ENCODE data around the gene EFHD2. TPM values are rescaled to one million over a fixed set of nuclear protein-coding genes. Genes with fewer than 3 reads are reported as not detected.
"Not testable (repeated sequence)": the region's sequence is repeated elsewhere in the genome, so short reads cannot be mapped to it uniquely, and the experiment has no call there.

EFHD2 gene
- total RNA-seq, 1 experiment from 2014 or later: 48.3 TPM

DNA sequence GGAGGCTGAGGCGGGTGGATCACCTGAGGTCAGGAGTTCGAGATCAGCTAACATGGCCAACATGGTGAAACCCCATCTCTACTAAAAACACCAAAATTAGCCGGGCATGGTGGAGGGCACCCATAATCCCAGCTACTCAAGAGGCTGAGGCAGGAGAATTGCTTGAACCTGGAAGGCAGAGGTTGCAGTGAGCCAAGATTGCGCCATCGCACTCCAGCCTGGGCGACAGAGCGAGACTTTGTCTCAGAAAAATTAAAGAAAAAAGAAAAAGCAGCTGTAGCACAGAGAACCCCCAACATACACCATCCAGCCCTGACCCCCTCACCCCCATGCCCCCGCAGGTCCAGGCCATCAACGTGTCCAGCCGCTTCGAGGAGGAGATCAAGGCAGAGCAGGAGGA lies 18.6 kb downstream of the EFHD2 start:
- not testable (repeated sequence) for H3K4me3 ChIP-seq (ENCODE audit: insufficient read depth, low read depth, low read length); H3K36me3 ChIP-seq (replicated peaks; ENCODE audit: control insufficient read depth, insufficient read depth, low read length); H3K27me3 ChIP-seq (ENCODE audit: control insufficient read depth, insufficient read depth, low read length); DNase-seq

DNA sequence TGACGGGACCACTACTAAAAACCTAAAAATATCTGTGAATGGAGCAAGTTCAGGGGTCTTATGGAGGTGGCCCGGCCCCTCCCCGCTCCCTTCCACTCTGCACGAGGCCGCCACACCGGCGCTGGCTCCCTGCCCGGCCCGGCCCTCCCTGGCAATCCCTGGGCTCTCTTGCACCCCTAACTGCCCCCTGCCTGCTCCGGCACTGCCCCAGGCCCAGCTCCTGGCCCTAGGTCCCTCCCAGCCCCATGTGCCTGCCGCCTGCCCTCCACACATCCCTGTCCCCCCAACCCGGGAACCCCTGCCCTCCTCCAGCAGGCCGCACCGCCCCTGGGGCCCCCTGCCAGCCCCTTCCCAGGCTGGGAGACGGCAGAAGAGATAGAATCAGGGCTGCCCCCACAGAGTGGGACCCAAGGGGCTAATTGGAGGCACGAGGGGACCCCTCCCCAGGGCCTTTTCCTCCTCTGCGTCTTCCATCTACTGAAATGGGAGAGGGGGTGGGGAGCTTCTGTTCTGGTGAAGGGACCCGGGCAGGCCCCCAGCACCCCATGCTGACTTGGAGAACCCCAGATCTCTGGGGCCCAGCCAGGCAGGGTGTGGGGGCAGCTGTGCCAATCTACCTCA lies 19.2 kb downstream of the EFHD2 start:
- Histone ChIP-seq H3K36me3 (replicated peaks; ENCODE audit: control insufficient read depth, insufficient read depth, low read length) (peaks cover 2% of the 10 kb centered on the region), H3K4me3 (ENCODE audit: insufficient read depth, low read depth, low read length) (no peak overlapping the region), H3K27me3 (ENCODE audit: control insufficient read depth, insufficient read depth, low read length) (no peaks in the 10 kb centered on the region)
- DNase-seq: peak; percentile 55

DNA sequence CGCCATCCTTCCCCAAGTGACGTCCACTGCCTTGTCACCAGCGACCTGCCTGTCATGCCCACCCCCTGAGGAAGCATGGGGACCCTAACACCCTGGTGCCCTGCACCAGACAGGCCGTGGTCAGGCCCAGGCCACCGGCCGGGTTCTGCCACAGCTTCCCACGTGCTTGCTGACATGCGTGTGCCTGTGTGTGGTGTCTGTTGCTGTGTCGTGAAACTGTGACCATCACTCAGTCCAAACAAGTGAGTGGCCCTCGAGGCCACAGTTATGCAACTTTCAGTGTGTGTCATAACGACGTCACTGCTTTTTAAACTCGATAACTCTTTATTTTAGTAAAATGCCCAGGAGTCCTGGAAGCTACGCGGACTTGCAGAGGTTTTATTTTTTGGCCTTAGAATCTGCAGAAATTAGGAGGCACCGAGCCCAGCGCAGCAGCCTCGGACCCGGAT lies 20.0 kb downstream of the EFHD2 start:
- DNase-seq: no peak
- H3K27me3 ChIP-seq (ENCODE audit: control insufficient read depth, insufficient read depth, low read length): no peaks in the 10 kb centered on the region
- H3K36me3 ChIP-seq (replicated peaks; ENCODE audit: control insufficient read depth, insufficient read depth, low read length): peaks cover 2% of the 10 kb centered on the region
- H3K4me3 ChIP-seq (ENCODE audit: insufficient read depth, low read depth, low read length): no peak overlapping the region

DNA sequence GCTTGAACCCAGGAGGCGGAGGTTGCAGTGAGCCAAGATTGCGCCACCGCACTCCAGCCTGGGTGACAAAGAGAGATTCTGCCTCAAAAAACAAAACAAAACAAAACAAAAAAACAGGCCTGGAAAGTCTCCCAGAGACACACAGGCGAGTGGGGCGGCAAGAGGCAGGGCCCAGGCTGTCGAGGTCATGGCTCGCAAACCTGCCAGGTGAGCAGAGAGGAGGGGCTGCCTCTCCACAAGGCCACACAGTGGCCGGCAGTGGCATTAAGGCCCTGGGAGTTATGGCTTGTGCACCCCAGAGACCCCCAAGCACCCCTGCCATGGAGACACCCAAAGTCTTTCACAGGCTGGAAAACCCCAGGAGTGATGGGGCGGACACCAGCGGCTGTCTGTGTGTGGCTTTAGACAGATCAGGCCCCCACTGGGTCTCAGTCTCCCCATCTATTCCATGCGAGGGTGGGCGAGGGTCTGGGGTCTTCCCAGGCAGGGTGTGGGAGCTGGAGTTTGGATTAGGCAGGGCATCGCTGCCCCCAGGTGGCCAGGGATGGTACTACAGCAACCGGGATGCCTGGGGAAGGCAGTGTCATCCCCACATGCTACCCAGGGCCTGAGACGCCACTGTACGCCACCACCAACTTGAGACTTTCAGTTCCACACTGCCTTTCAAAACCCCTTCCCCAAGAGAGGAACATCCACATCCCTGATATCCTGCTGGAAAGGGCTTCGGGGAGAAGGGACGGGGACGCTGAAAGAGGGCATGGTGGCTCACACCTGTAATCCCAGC lies 21.3 kb downstream of the EFHD2 start:
- Histone ChIP-seq H3K4me3 (ENCODE audit: insufficient read depth, low read depth, low read length) (no peak overlapping the region), H3K36me3 (replicated peaks; ENCODE audit: control insufficient read depth, insufficient read depth, low read length) (peaks cover 2% of the 10 kb centered on the region)
- peak; percentile 97 for DNase-seq

DNA sequence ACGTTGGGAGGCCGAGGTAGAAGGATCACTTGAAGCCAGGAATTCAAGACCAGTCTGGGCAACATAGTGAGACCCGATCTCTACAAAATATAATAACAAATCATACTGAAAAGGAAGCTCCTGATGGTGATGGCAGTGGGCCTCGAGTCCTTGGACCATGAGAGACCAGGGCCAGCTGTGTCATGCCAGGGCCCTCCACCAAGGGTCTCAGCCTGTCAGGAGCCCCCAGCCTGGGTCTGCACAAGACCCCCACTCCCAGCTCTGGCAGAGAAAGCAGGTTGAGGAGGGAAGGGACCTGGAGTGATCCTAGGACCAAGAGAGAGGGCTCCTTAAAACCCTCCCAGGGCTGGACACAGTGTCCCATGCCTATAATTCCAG lies 21.9 kb downstream of the EFHD2 start:
- H3K27me3 ChIP-seq (ENCODE audit: control insufficient read depth, insufficient read depth, low read length): no peaks in the 10 kb centered on the region
- peaks cover 2% of the 10 kb centered on the region; the same call in 1 of the 2 replicates for H3K36me3 ChIP-seq (replicated peaks; ENCODE audit: control insufficient read depth, insufficient read depth, low read length)
- no peak overlapping the region for H3K4me3 ChIP-seq (ENCODE audit: insufficient read depth, low read depth, low read length)
- DNase-seq: no peak

More for the DNA sequence above, 21.3 kb downstream of the EFHD2 start:
- H3K27me3 ChIP-seq (ENCODE audit: control insufficient read depth, insufficient read depth, low read length): no peaks in the 10 kb centered on the region

DNA sequence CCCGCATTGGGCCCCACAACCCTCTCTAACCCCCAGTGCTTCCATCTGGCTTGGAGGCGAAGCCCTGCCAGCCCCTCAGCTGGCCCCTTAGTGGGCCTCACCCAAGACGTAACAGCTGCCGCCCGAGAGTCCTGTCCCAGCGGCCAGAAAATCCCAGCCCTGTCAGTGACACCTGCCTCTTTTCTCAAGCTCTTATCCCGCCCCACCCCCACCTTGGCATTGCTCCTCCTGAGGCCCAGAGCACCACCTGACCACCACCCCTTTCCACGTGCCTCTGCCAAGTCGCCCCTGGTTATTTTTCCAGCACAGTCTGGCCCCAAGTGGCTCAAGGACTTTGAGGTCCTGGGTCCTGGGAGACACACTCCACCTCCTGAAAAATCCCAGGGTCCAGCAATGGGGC lies 22.6 kb downstream of the EFHD2 start:
- Histone ChIP-seq H3K36me3 (replicated peaks; ENCODE audit: control insufficient read depth, insufficient read depth, low read length) (no peaks in the 10 kb centered on the region), H3K4me3 (ENCODE audit: insufficient read depth, low read depth, low read length) (no peak overlapping the region), H3K27me3 (ENCODE audit: control insufficient read depth, insufficient read depth, low read length) (no peaks in the 10 kb centered on the region)
- peak; percentile 64 for DNase-seq

DNA sequence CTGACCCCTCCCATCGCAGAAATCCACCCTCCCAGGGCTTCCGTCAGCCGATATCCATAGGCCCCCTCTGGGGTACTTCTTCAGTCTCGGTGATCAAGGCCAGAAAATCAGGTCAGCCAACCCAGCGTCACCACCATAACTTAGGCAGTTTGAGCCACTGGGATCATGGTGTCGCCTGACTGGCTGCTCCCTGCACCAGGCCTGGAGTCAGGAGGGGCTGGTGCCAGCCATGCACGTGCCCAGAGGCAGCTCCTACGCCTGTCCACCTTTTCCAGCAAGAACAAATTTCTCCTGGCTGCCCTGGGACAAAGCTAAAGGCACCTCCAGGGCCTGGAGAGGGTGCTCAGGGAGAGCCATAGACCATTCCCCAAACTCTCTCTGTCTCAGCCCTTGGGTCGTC lies 23.8 kb downstream of the EFHD2 start:
- DNase-seq: no peak
- Histone ChIP-seq H3K4me3 (ENCODE audit: insufficient read depth, low read depth, low read length) (no peak overlapping the region), H3K27me3 (ENCODE audit: control insufficient read depth, insufficient read depth, low read length) (no peaks in the 10 kb centered on the region), H3K36me3 (replicated peaks; ENCODE audit: control insufficient read depth, insufficient read depth, low read length) (no peaks in the 10 kb centered on the region)

DNA sequence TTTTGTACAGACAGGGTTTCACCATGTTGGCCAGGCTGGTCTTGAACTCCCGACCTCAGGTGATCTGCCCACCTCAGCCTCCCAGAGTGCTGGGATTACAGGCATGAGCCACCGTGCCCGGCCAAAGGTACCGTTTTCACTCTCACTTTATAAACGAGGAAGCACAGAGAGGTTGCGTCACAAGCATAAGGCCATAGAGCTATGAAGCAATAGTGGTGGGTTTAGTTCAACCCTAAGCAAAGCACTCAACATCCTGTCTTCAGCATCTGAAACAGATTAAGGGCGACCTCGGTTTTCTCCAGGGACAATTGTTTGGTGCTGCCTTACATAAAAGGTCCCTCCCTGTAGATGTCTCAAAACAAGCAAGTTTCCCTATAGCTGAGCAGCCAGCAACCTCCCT lies 25.1 kb downstream of the EFHD2 start:
- not testable (repeated sequence) for H3K36me3 ChIP-seq (replicated peaks; ENCODE audit: control insufficient read depth, insufficient read depth, low read length); H3K27me3 ChIP-seq (ENCODE audit: control insufficient read depth, insufficient read depth, low read length); DNase-seq; H3K4me3 ChIP-seq (ENCODE audit: insufficient read depth, low read depth, low read length)

DNA sequence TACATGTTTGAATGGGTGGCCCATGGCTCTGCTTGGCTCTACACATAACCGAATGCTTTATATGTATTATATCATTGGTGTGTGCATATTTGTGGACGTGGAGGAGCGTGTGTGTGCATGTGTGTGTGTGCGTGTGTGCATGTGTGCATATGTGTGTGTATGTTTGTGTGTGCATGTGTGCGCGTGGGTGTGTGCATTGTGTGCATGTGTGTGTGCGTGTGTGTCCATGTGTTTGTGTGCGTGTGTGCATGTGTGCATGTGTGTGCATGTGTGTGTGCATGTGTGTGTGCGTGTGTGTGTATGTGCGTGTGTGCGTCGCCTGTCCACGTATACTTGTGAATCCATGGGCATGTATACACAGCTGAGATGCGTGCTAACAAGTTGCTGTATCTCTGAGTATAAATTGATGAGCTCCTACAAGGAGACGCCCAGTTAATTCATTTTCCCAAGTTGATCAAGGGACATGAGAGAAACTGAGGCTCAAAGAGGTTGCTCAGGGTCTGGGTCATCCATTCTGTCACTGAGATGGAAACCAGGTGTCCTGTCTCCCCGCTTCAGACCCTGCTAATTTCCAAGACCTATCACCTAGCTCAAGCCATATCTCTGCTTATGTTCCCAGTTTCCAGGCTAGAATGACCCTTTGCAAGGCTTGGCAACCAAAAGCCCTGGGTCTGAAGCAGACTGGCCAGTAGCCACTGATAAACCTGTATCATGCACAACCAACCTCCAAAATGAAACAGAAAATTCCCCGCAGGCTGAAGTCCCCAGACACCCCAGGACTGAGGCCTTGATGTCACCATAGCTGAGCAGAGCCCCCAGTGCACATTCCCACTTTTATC lies 25.8 kb downstream of the EFHD2 start:
- Histone ChIP-seq H3K4me3 (ENCODE audit: insufficient read depth, low read depth, low read length) (no peak overlapping the region), H3K27me3 (ENCODE audit: control insufficient read depth, insufficient read depth, low read length) (no peaks in the 10 kb centered on the region; the same call in 1 of the 2 replicates), H3K36me3 (replicated peaks; ENCODE audit: control insufficient read depth, insufficient read depth, low read length) (no peaks in the 10 kb centered on the region)
- DNase-seq: no peak

DNA sequence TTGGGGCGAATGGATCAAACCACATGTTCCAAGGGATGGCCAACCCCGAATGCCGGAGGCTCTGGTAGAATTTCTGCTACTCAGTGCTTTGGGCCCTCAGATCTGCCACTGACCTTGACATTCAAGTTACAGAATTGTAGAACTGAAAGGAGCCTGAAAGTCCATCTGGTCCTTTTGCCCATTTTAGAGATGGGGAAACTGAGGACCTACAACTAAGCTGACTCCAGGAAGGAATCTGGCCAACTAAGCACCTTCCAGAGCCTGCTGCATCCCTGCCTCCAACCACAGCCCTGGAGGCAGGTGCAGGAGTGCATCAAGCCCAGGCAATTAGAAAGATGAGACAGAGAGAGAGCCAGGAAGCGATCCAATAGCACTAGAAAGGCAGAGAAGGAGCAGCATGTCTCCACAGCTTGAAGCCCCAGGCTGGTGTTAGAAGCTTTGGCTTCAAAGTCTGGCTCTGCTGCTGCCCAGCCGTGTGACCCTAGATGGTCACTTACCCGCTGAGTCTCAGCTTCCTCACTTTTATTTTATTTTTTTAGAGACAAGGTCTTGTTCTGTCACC lies 27.3 kb downstream of the EFHD2 start:
- no peak for DNase-seq
- no peak overlapping the region for H3K4me3 ChIP-seq (ENCODE audit: insufficient read depth, low read depth, low read length)

DNA sequence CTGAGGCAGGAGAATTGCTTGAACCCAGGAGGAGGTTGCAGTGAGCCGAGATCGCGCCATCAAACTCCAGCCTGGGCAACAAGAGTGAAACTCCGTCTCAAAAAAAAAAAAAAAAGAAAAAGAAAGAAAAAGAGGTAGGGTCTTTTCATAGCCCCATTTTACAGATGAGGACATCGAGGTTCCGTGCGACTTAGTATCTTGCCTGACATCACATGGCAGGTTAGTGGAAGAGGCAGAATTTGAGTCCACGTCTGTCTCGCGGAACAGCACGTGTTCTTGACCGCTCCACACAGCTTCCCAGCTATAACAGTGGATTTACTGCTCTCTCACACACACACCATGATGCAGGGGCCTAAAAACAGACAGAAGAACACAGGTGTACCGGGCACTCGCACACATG lies 29.6 kb downstream of the EFHD2 start:
- Histone ChIP-seq H3K36me3 (replicated peaks; ENCODE audit: control insufficient read depth, insufficient read depth, low read length) (no peaks in the 10 kb centered on the region), H3K4me3 (ENCODE audit: insufficient read depth, low read depth, low read length) (no peak overlapping the region), H3K27me3 (ENCODE audit: control insufficient read depth, insufficient read depth, low read length) (no peaks in the 10 kb centered on the region; the same call in 1 of the 2 replicates)
- DNase-seq: no peak

More for the DNA sequence above, 27.3 kb downstream of the EFHD2 start:
- Histone ChIP-seq H3K27me3 (ENCODE audit: control insufficient read depth, insufficient read depth, low read length) (no peaks in the 10 kb centered on the region; the same call in 1 of the 2 replicates), H3K36me3 (replicated peaks; ENCODE audit: control insufficient read depth, insufficient read depth, low read length) (no peaks in the 10 kb centered on the region)

DNA sequence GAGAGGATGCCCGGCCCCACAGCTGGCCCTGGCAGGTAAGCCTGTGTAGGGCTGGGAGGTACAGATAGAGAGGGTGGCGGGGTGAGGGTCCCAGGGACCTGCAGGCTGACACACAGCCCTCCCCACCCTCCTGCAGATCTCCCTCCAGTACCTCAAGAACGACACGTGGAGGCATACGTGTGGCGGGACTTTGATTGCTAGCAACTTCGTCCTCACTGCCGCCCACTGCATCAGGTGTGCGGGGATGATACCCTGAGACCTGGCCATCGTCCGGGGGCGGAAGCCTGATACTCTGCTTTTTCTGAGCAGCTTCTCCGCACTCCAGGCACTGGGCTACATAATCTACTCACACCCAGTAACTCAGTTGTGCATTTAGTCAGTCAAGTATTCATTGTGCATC lies 30.7 kb downstream of the EFHD2 start:
- no peaks in the 10 kb centered on the region; the same call in 1 of the 2 replicates for H3K27me3 ChIP-seq (ENCODE audit: control insufficient read depth, insufficient read depth, low read length)
- DNase-seq: no peak
- H3K4me3 ChIP-seq (ENCODE audit: insufficient read depth, low read depth, low read length): no peak overlapping the region
- H3K36me3 ChIP-seq (replicated peaks; ENCODE audit: control insufficient read depth, insufficient read depth, low read length): no peaks in the 10 kb centered on the region

DNA sequence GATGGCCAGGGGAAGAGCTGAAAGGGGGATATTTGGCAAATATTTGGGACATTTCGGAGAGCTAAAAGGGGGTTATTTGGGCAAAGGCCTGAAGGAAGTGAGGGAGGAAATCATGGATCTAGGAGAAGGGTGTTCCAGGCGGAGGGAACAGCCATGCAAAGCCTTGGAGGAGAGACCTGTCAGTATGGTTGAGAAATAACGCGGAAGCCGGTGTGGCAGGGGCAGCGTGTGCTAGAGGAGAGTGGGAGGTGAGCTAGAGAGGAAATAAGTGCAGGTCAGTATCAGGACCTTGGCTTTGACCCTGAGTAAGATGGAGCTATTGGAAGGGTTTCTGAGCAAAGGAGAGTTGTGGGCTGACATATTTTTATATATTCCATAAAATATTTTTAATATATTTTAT lies 31.6 kb downstream of the EFHD2 start:
- Histone ChIP-seq H3K4me3 (ENCODE audit: insufficient read depth, low read depth, low read length) (no peak overlapping the region), H3K36me3 (replicated peaks; ENCODE audit: control insufficient read depth, insufficient read depth, low read length) (no peaks in the 10 kb centered on the region), H3K27me3 (ENCODE audit: control insufficient read depth, insufficient read depth, low read length) (no peaks in the 10 kb centered on the region; the same call in 1 of the 2 replicates)
- no peak for DNase-seq

DNA sequence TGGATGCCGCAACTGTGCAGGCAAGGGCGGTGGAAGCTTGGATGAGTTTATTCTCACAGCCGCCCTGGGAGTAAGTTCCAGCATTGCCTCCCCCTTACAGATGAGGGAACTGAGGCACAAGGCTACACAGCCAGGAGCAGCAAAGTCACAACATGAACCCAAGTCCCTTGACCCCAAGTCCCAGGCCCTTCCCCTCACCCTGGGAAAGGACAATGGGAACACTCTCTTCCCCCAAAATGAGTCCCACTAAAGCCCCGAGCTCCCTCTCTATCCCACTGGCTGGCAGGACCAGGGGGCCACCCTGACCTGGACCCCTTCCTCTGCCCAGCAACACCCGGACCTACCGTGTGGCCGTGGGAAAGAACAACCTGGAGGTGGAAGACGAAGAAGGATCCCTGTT lies 32.4 kb downstream of the EFHD2 start:
- no peaks in the 10 kb centered on the region; the same call in 1 of the 2 replicates for H3K27me3 ChIP-seq (ENCODE audit: control insufficient read depth, insufficient read depth, low read length)
- no peak overlapping the region for H3K4me3 ChIP-seq (ENCODE audit: insufficient read depth, low read depth, low read length)
- DNase-seq: no peak
- no peaks in the 10 kb centered on the region for H3K36me3 ChIP-seq (replicated peaks; ENCODE audit: control insufficient read depth, insufficient read depth, low read length)
